ENCODE data around the gene ADAMTS16. TPM values are rescaled to one million over a fixed set of nuclear protein-coding genes. Genes with fewer than 3 reads are reported as not detected.

Gene ADAMTS16
- total and polyA plus RNA-seq, 2 donors (not counting 3 experiments of a cell fraction or from before 2014, with no cell fraction given) = not detected

- H3K4me3 ChIP-seq (replicated peaks in 1 of 3; ENCODE audit: insufficient read depth in 1 of 3, low read depth in 1 of 3, low read length in 3 of 3) = no peak overlapping the region
- H3K9me1 ChIP-seq (replicated peaks; ENCODE audit: control insufficient read depth, extremely low read depth, insufficient read depth, low read length) = no peaks in the 10 kb centered on the region
- no peaks in the 10 kb centered on the region for H3K27me3 ChIP-seq (ENCODE audit: control insufficient read depth in 2 of 2, insufficient read depth in 2 of 2, low read length in 2 of 2)
- no peaks in the 10 kb centered on the region for H3K36me3 ChIP-seq (ENCODE audit: control insufficient read depth in 2 of 2, extremely low read depth in 1 of 2, insufficient read depth in 2 of 2, low read length in 2 of 2)
- H3K9me3 ChIP-seq (replicated peaks; ENCODE audit: control insufficient read depth, insufficient read depth, low read length) = no peaks in the 10 kb centered on the region
- ChIA-PET POLR2A (no interaction called here), CTCF (no interaction called here)
- no peak overlapping the region for H3K9ac ChIP-seq (replicated peaks; ENCODE audit: extremely low read depth, insufficient read depth, low read length)
- H3K27ac ChIP-seq (ENCODE audit: insufficient read depth, low read depth, low read length) = no peak overlapping the region
- dilution Hi-C loops (cut with MboI; ENCODE audit: extremely low pct_ligation_motif_present, low sequenced_read_pairs) (no loop called here), intact Hi-C loops (cut with micrococcal nuclease) (no loop called here)
- TF ChIP-seq POLR2A (IDR thresholded peaks at IDR 0.05; ENCODE audit: low read depth, low read length) (no peak), FOS (IDR thresholded peaks at IDR 0.05; ENCODE audit: borderline replicate concordance, insufficient read depth, low read length) (no peak), MYC (IDR thresholded peaks at IDR 0.05; ENCODE audit: low read depth, low read length) (no peak), CTCF (IDR thresholded peaks at IDR 0.05; ENCODE audit: extremely low read depth in 1 of 2, insufficient read depth in 1 of 2, low read depth in 1 of 2, low read length in 2 of 2) (no peak), JUN (IDR thresholded peaks at IDR 0.05; ENCODE audit: borderline replicate concordance, insufficient read depth, insufficient read length, low read depth) (no peak)
- no peak overlapping the region for H2AFZ ChIP-seq (ENCODE audit: low read depth, low read length)
- DNase-seq (ENCODE audit: low read depth, low spot score) (no peak), FAIRE-seq (no peak)
- no peaks in the 10 kb centered on the region for H3K4me1 ChIP-seq (ENCODE audit: control insufficient read depth, extremely low read depth, insufficient read depth, low read length)
- H3K79me2 ChIP-seq (ENCODE audit: control insufficient read depth, insufficient read depth, low read length) = no peaks in the 10 kb centered on the region
- no peak overlapping the region for H3K4me2 ChIP-seq (ENCODE audit: insufficient read depth, low read length)
- BruUV-seq (replicated peaks) = no TSS peak
- no peaks in the 10 kb centered on the region for H4K20me1 ChIP-seq (replicated peaks; ENCODE audit: control insufficient read depth, extremely low read depth, insufficient read depth, low read length)
Measured at GRCh38 chr5:5367739-5368138, 227.6 kb downstream of the ADAMTS16 start.

- H3K27me3 ChIP-seq (ENCODE audit: control insufficient read depth in 2 of 2, insufficient read depth in 2 of 2, low read length in 2 of 2) = no peaks in the 10 kb centered on the region
- H3K9ac ChIP-seq (replicated peaks; ENCODE audit: extremely low read depth, insufficient read depth, low read length) = no peak overlapping the region
- ChIA-PET CTCF (interaction anchor here (0.6 kb wide), 1 partner anchor 1253 kb away, joined by 3 read pairs; no protein-coding TSS in a partner anchor), POLR2A (no interaction called here)
- no peaks in the 10 kb centered on the region for H3K9me3 ChIP-seq (replicated peaks; ENCODE audit: control insufficient read depth, insufficient read depth, low read length)
- no TSS peak for BruUV-seq (replicated peaks)
- no peaks in the 10 kb centered on the region for H4K20me1 ChIP-seq (replicated peaks; ENCODE audit: control insufficient read depth, extremely low read depth, insufficient read depth, low read length)
- no peaks in the 10 kb centered on the region for H3K79me2 ChIP-seq (ENCODE audit: control insufficient read depth, insufficient read depth, low read length)
- no peaks in the 10 kb centered on the region for H3K36me3 ChIP-seq (ENCODE audit: control insufficient read depth in 2 of 2, extremely low read depth in 1 of 2, insufficient read depth in 2 of 2, low read length in 2 of 2)
- intact Hi-C loops (cut with micrococcal nuclease) (no loop called here), dilution Hi-C loops (cut with MboI; ENCODE audit: extremely low pct_ligation_motif_present, low sequenced_read_pairs) (no loop called here)
- H3K9me1 ChIP-seq (replicated peaks; ENCODE audit: control insufficient read depth, extremely low read depth, insufficient read depth, low read length) = no peaks in the 10 kb centered on the region
- H3K27ac ChIP-seq (ENCODE audit: insufficient read depth, low read depth, low read length) = no peak overlapping the region
- no peak for DNase-seq (ENCODE audit: low read depth, low spot score)
- H2AFZ ChIP-seq (ENCODE audit: low read depth, low read length) = no peak overlapping the region
- no peak for FAIRE-seq
- no peak for TF ChIP-seq POLR2A (IDR thresholded peaks at IDR 0.05; ENCODE audit: low read depth, low read length)
- TF ChIP-seq MYC (IDR thresholded peaks at IDR 0.05; ENCODE audit: low read depth, low read length) = no peak
- TF ChIP-seq CTCF (IDR thresholded peaks at IDR 0.05; ENCODE audit: extremely low read depth in 1 of 2, insufficient read depth in 1 of 2, low read depth in 1 of 2, low read length in 2 of 2) = no peak
- no peak for TF ChIP-seq GATA2 (IDR thresholded peaks at IDR 0.05; ENCODE audit: insufficient read depth, insufficient read length, low read depth, low read length)
- no peak for TF ChIP-seq MAX (IDR thresholded peaks at IDR 0.05; ENCODE audit: insufficient read depth, insufficient read length)
- no peak for TF ChIP-seq EZH2 (IDR thresholded peaks at IDR 0.05; ENCODE audit: borderline replicate concordance, low read depth, low read length, severe bottlenecking)
- TF ChIP-seq FOS (IDR thresholded peaks at IDR 0.05; ENCODE audit: borderline replicate concordance, insufficient read depth, low read length) = no peak
- no peak for TF ChIP-seq JUN (IDR thresholded peaks at IDR 0.05; ENCODE audit: borderline replicate concordance, insufficient read depth, insufficient read length, low read depth)
- no peak for TF ChIP-seq POLR2AphosphoS5 (IDR thresholded peaks at IDR 0.05; ENCODE audit: insufficient read depth, low read depth, low read length)
- no peak overlapping the region for H3K4me2 ChIP-seq (ENCODE audit: insufficient read depth, low read length)
- H3K4me3 ChIP-seq (replicated peaks in 1 of 3; ENCODE audit: insufficient read depth in 1 of 3, low read depth in 1 of 3, low read length in 3 of 3) = no peak overlapping the region
- H3K4me1 ChIP-seq (ENCODE audit: control insufficient read depth, extremely low read depth, insufficient read depth, low read length) = no peaks in the 10 kb centered on the region
Measured at GRCh38 chr5:5369051-5369605, 229.0 kb downstream of the ADAMTS16 start.

All from endothelial cell of umbilical vein (primary cell).